MM.1S (cell line): ENCODE results near the gene CPLANE1.

Experiments
- EZH2 ChIP-seq: fragments of 300-600 bp; sonication (generic); optimal IDR thresholded peaks from 2 replicates; pipeline ENCODE3; 2017; ENCODE audit warnings: low read depth, mild to moderate bottlenecking, antibody characterized with exemption, low read length, mixed read lengths
- EZH2phosphoT487 ChIP-seq: fragments of 300-600 bp; sonication (generic); IDR thresholded peaks from 2 replicates; pipeline ENCODE4 v1.6.1; 2018; ENCODE audit warnings: antibody characterized with exemption, low read length
- TF ChIP-seq, protein P1 (sequence below): fragments of 300-600 bp; sonication (generic); IDR thresholded peaks from 2 replicates; pipeline ENCODE4 v1.5.1; 2016; ENCODE audit warnings: antibody characterized with exemption, low read length, mixed read lengths

DNA sequence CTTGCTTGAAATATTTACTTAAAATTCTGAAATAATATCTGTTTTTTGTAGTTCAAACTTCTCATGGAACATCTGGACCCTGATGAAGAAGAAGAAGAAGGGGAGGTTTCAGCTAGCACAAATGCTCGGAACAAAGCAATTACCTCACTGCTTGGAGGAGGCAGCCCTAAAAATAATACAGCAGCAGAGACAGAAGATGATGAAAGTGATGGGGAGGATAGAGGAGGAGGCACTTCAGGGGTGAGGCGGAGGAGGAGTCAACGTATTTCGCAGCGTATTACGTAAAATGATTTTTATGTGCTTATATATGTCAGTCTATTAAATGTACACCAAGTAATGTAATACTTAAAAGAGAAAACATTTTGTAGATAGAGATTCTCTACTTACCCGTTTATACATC lies 185.4 kb downstream of the CPLANE1 start:
- TF ChIP-seq EZH2 (no peak), EZH2phosphoT487 (no peak)
- TF ChIP-seq, protein P1, sequence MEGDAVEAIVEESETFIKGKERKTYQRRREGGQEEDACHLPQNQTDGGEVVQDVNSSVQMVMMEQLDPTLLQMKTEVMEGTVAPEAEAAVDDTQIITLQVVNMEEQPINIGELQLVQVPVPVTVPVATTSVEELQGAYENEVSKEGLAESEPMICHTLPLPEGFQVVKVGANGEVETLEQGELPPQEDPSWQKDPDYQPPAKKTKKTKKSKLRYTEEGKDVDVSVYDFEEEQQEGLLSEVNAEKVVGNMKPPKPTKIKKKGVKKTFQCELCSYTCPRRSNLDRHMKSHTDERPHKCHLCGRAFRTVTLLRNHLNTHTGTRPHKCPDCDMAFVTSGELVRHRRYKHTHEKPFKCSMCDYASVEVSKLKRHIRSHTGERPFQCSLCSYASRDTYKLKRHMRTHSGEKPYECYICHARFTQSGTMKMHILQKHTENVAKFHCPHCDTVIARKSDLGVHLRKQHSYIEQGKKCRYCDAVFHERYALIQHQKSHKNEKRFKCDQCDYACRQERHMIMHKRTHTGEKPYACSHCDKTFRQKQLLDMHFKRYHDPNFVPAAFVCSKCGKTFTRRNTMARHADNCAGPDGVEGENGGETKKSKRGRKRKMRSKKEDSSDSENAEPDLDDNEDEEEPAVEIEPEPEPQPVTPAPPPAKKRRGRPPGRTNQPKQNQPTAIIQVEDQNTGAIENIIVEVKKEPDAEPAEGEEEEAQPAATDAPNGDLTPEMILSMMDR = no peak
